Thoracic aorta (tissue), 2 donors: ENCODE results near the gene METTL14. TPM values are rescaled to one million over a fixed set of nuclear protein-coding genes. Genes with fewer than 3 reads are reported as not detected.

Experiments used
- ATAC-seq: fragments of 150-250 bp; one replicate; pipeline ENCODE4 v1.8.0; 2017; ENCODE audit warnings: low read depth; ENCODE audit not compliant: insufficient number of reproducible peaks, low FRiP score
- DNase-seq: peaks from one replicate; pipeline ENCODE4 v3.0.0-alpha.2; 2020; ENCODE audit warnings: low spot score
- H3K27ac ChIP-seq, 2 donors: fragments of 200-600 bp; sonication (generic); 1 replicate in 1 of 2; 2 replicates in 1 of 2; pipeline ENCODE4 v1.5.1; 2016; ENCODE audit warnings: mild to moderate bottlenecking in 2 of 2, moderate library complexity in 2 of 2
- H3K27me3 ChIP-seq: fragments of 200-600 bp; sonication (generic); replicated peaks from 2 replicates; pipeline ENCODE4 v1.6.0; 2016; ENCODE audit warnings: mild to moderate bottlenecking; ENCODE audit not compliant: insufficient read depth
- H3K36me3 ChIP-seq: fragments of 200-600 bp; sonication (generic); one replicate; pipeline ENCODE4 v1.5.1; 2016
- H3K4me1 ChIP-seq, 2 donors: fragments of 200-600 bp; sonication (generic); 1 replicate in 1 of 2; 2 replicates in 1 of 2; pipeline versions ENCODE4 v1.5.1 to v1.6.0; 2016; ENCODE audit warnings: low read depth in 2 of 2, mild to moderate bottlenecking in 1 of 2; ENCODE audit not compliant: control insufficient read depth in 1 of 2
- H3K4me3 ChIP-seq: fragments of 200-600 bp; sonication (generic); 2 replicates; pipeline ENCODE4 v1.5.1; 2016; ENCODE audit warnings: mild to moderate bottlenecking
- H3K9me3 ChIP-seq: fragments of 200-600 bp; sonication (generic); 2 replicates; pipeline ENCODE4 v1.5.1; 2016
- total RNA-seq, 2 donors: library from RNA; depleted of rRNA; stranded (reverse); fragments of >200 nt; gene quantifications; one replicate each; pipeline versions ENCODE4 v1.1.0 to v1.2.3, GENCODE V29; 2016
- TF ChIP-seq, protein P1 (sequence below): fragments of 200-600 bp; sonication (generic); IDR thresholded peaks from one replicate; pipeline ENCODE4 v1.5.1; 2019; ENCODE audit warnings: antibody characterized with exemption

METTL14 gene
- total RNA-seq, 2 donors from 2014 or later: 23.0 to 61.9 TPM

DNA sequence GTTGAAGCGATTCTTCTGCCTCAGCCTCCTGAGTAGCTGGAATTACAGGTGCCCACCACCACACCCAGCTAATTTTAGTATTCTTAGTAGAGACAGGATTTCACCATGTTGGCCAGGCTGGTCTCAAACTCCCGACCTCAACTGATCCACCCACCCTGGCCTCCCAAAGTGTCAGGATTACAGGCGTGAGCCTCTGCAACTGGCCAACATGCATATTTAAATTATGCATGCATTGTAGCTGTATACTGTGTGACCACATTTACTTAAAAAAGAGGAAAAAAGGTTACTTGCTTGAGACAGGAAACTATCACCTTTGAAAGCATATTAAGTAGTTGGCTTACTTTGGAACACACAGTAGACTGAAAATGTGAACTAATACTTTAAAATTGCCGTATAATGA lies 29.5 kb downstream of the METTL14 start:
- no peaks in the 10 kb centered on the region for H3K27me3 ChIP-seq
- H3K36me3 ChIP-seq: peaks cover 7% of the 10 kb centered on the region
- H3K4me1 ChIP-seq: no peaks in the 10 kb centered on the region
- no peak overlapping the region for H3K27ac ChIP-seq
- TF ChIP-seq, protein P1, sequence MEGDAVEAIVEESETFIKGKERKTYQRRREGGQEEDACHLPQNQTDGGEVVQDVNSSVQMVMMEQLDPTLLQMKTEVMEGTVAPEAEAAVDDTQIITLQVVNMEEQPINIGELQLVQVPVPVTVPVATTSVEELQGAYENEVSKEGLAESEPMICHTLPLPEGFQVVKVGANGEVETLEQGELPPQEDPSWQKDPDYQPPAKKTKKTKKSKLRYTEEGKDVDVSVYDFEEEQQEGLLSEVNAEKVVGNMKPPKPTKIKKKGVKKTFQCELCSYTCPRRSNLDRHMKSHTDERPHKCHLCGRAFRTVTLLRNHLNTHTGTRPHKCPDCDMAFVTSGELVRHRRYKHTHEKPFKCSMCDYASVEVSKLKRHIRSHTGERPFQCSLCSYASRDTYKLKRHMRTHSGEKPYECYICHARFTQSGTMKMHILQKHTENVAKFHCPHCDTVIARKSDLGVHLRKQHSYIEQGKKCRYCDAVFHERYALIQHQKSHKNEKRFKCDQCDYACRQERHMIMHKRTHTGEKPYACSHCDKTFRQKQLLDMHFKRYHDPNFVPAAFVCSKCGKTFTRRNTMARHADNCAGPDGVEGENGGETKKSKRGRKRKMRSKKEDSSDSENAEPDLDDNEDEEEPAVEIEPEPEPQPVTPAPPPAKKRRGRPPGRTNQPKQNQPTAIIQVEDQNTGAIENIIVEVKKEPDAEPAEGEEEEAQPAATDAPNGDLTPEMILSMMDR: no peak
- DNase-seq: no peak
- no peaks in the 10 kb centered on the region for H3K9me3 ChIP-seq
- no peak overlapping the region for H3K4me3 ChIP-seq
- ATAC-seq: no peak

DNA sequence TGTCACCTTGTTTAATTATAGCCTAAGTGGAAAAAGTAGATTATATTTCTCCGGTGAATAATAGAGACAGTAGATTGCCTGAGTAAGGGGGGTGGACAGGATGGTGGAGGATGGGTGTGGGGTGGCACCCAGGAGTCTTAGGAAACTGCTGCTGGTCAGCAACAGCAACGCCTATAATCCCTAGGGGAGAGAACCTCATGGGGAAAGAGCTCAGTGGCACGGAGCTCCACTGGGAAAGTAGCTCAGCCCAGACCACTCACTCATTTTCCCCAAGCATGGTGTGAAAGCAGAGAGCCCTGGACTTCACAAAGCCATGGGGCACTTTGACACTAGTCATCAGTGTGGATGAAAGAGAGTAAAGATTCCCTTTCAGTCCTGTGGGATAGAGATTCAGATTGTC lies 31.1 kb downstream of the METTL14 start:
- no peak for DNase-seq
- no peak for ATAC-seq
- no peak overlapping the region for H3K27ac ChIP-seq

DNA sequence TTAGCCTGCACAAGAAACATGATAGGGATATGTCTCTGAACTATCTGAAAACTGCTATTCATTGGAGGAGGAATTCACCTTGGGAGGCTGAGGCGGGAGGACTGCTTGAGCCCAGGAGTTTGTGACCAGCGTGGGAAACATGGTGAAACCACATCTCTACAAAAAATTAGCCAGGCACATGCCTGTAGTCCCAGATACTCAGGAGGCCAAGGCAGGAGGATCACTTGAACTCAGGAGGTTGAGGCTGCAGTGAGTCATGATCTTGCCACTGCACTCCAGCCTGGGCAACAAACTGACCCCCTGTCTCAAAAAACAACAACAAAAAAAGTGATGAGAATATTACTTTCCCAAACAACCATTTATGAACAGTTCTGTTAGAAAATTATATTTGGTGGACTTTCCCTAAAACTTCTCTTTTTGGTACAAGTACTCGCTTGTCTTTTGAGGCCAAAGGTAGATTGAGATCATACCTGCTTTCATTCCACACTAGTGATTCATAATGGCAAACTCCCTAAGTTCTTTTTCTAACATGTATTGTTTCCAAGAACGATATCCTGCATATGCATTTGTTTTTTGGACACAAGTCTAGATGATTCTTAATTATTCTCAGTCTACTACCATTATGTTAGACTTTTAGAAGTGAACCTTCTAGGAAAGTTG lies 33.4 kb downstream of the METTL14 start:
- TF ChIP-seq, protein P1: no peak
- ATAC-seq (no peak), DNase-seq (no peak)
- Histone ChIP-seq H3K27me3 (no peaks in the 10 kb centered on the region), H3K4me3 (no peak overlapping the region), H3K36me3 (peaks cover 6% of the 10 kb centered on the region), H3K4me1 (no peaks in the 10 kb centered on the region), H3K9me3 (no peaks in the 10 kb centered on the region), H3K27ac (no peak overlapping the region)

More for the DNA sequence above, 31.1 kb downstream of the METTL14 start:
- Histone ChIP-seq H3K36me3 (no peaks in the 10 kb centered on the region), H3K9me3 (no peaks in the 10 kb centered on the region), H3K4me1 (no peaks in the 10 kb centered on the region), H3K4me3 (no peak overlapping the region), H3K27me3 (no peaks in the 10 kb centered on the region)
- TF ChIP-seq, protein P1: no peak

DNA sequence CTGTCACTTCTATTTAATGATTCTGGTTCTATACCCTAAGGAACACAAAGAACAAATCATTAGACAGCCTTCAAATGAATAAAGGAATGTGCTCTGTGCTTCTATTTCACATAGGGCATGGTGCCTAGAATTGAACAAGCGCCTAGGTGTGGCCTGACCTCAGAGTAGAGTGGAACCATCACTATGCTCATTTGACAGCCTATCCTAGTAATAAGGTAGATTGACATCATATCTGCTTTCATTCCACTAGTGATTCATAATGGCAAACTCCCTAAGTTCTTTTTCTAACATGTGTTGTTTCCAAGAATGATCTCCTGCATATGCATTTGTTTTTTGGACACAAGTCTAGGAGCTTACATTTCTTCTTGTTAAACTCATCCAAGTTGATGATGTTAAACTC lies 36.6 kb downstream of the METTL14 start:
- Histone ChIP-seq H3K9me3 (no peaks in the 10 kb centered on the region), H3K27ac (no peak overlapping the region), H3K27me3 (no peaks in the 10 kb centered on the region), H3K4me1 (no peaks in the 10 kb centered on the region), H3K4me3 (no peak overlapping the region), H3K36me3 (peaks cover 20% of the 10 kb centered on the region)
- no peak for DNase-seq
- ATAC-seq: no peak
- TF ChIP-seq, protein P1: no peak

DNA sequence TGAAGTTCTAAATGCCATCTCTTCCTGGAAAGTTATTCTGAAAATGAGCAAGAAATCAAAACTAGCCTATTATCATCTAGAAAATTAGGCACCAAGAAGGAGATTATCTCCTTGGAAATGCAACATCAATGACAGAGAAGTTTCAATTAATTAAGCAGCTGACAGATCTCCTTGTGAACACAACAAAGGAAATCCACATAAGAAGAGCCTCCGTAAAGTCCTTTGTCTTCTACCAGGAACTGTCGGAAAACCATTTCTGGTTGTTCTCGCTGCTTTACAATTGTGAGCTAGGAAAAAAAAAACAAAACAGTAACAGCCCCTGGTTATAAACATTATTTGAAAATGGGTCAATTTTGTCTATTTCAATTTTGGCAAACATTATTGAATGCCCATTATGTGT lies 38.2 kb downstream of the METTL14 start:
- no peak overlapping the region for H3K4me3 ChIP-seq
- no peaks in the 10 kb centered on the region for H3K9me3 ChIP-seq
- peaks cover 20% of the 10 kb centered on the region for H3K36me3 ChIP-seq
- TF ChIP-seq, protein P1: no peak
- ATAC-seq (no peak), DNase-seq (no peak)
- no peak overlapping the region for H3K27ac ChIP-seq
- H3K4me1 ChIP-seq: no peaks in the 10 kb centered on the region
- no peaks in the 10 kb centered on the region for H3K27me3 ChIP-seq
